GM12873 (cell line): ENCODE data around the gene USP48.

Experiments used
- CTCF ChIP-seq: IDR thresholded peaks from 2 replicates; pipeline ENCODE4 v1.5.1; 2012; ENCODE audit warnings: low read depth, mild to moderate bottlenecking, moderate library complexity, low read length, control low read depth; ENCODE audit not compliant: insufficient read depth; ENCODE audit errors: missing control alignments

USP48 gene

GRCh38 chr1:21756393-21757089, 26.4 kb downstream of the USP48 start:
- TF ChIP-seq CTCF, result no peak

- TF ChIP-seq CTCF, result no peak
Observed at GRCh38 chr1:21755067-21755466, 27.9 kb downstream of the USP48 start.

GRCh38 chr1:21754583-21754982, 28.4 kb downstream of the USP48 start:
- no peak for TF ChIP-seq CTCF

- TF ChIP-seq CTCF, result no peak
Observed at GRCh38 chr1:21752186-21752585, 30.8 kb downstream of the USP48 start.

GRCh38 chr1:21751281-21751680, 31.7 kb downstream of the USP48 start:
- TF ChIP-seq CTCF, result no peak

- no peak for TF ChIP-seq CTCF
Observed at GRCh38 chr1:21750841-21751240, 32.1 kb downstream of the USP48 start.

- no peak for TF ChIP-seq CTCF
Observed at GRCh38 chr1:21749859-21750468, 33.0 kb downstream of the USP48 start.
